NCI-H2107 treated with DMSO at 0.1 percent for 48 hours (cell line): ENCODE measurements around the gene BACH2.
"Not testable (repeated sequence)": the region's sequence is repeated elsewhere in the genome, so short reads cannot be mapped to it uniquely, and the experiment has no call there.

Experiments
- DNase-seq: peaks from one replicate; lab custom pipeline; 2025; ENCODE audit not compliant: unreplicated experiment; lab: John Stamatoyannopoulos, UW

Gene BACH2

GRCh38 chr6:90076511-90077415, 219.9 kb downstream of the BACH2 start:
- no peak for DNase-seq

GRCh38 chr6:90074161-90074850, 222.3 kb downstream of the BACH2 start:
- no peak for DNase-seq

- no peak for DNase-seq
Measured at GRCh38 chr6:90072935-90073464, 223.6 kb downstream of the BACH2 start.

GRCh38 chr6:90072501-90072900, 224.1 kb downstream of the BACH2 start:
- no peak for DNase-seq

GRCh38 chr6:90068703-90069523, 227.7 kb downstream of the BACH2 start:
- no peak for DNase-seq

- no peak for DNase-seq
Measured at GRCh38 chr6:90068264-90068663, 228.4 kb downstream of the BACH2 start.

- no peak for DNase-seq
Measured at GRCh38 chr6:90066697-90067096, 229.9 kb downstream of the BACH2 start.

GRCh38 chr6:90065173-90065572, 231.5 kb downstream of the BACH2 start:
- DNase-seq: no peak

- DNase-seq: no peak
Measured at GRCh38 chr6:90062667-90063066, 234.0 kb downstream of the BACH2 start.

GRCh38 chr6:90062051-90062450, 234.6 kb downstream of the BACH2 start:
- no peak for DNase-seq

- not testable (repeated sequence) for DNase-seq
Measured at GRCh38 chr6:90059178-90059577, 237.5 kb downstream of the BACH2 start.

GRCh38 chr6:90055924-90056323, 240.7 kb downstream of the BACH2 start:
- DNase-seq: not testable (repeated sequence)

- not testable (repeated sequence) for DNase-seq
Measured at GRCh38 chr6:90054193-90054592, 242.4 kb downstream of the BACH2 start.

GRCh38 chr6:90053614-90054013, 243.0 kb downstream of the BACH2 start:
- DNase-seq: no peak

GRCh38 chr6:90049295-90049694, 247.3 kb downstream of the BACH2 start:
- no peak for DNase-seq

- no peak for DNase-seq
Measured at GRCh38 chr6:90048206-90048967, 248.3 kb downstream of the BACH2 start.

GRCh38 chr6:90045535-90045934, 251.1 kb downstream of the BACH2 start:
- no peak for DNase-seq

- DNase-seq: no peak
Measured at GRCh38 chr6:90044833-90045381, 251.7 kb downstream of the BACH2 start.

- no peak for DNase-seq
Measured at GRCh38 chr6:90044182-90044832, 252.3 kb downstream of the BACH2 start.

- no peak for DNase-seq
Measured at GRCh38 chr6:90040931-90041330, 255.7 kb downstream of the BACH2 start.
